Measurements from ENCODE around the gene KLF2. TPM values are rescaled to one million over a fixed set of nuclear protein-coding genes. Genes with fewer than 3 reads are reported as not detected.
A peak's percentile ranks its signal among the peaks of the same experiment; 100 is the strongest.

The KLF2 gene
- total and polyA plus RNA-seq, 3 donors from 2014 or later: 40.2 to 74.9 (median 42.4) TPM

DNA sequence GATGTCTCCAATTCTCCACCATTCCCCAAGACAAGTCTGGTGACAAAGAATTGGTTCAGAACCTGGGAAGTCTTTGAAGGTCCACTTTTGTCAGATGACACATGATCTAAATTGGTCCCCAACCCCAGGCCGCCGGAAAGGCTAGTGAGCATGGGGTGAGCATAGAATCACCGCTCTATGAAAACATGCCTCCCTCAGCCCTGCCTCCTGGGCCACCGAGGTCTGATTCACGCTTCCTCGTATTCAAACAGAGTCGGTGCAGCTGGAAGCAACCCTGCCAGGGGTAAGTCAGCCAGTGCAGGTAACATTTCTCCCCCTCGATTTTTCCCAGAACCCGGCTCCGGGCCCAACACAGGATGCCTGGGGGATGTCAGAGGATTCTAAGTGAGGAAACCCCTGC lies 33.9 kb upstream of the KLF2 start:
- peaks cover 41% of the 10 kb centered on the region for H3K4me1 ChIP-seq
- no peaks in the 10 kb centered on the region for H3K36me3 ChIP-seq (ENCODE audit: low read depth, missing control alignments)
- H3K27me3 ChIP-seq: no peaks in the 10 kb centered on the region
- no peak overlapping the region for H3K4me3 ChIP-seq
- intact Hi-C loops (cut with DNase I; ENCODE audit: low total_unique reads): no loop called here
- DNase-seq: no peak
- H3K9me3 ChIP-seq: no peaks in the 10 kb centered on the region
- peak overlapping the region; percentile 40 to 93 for H3K27ac ChIP-seq
- 90 to 91% methylated on average over 7 to 10 of the region's 10 CpGs for WGBS, 2 donors
- no peak for TF ChIP-seq POLR2A (IDR thresholded peaks at IDR 0.05)
- TF ChIP-seq, protein P1, sequence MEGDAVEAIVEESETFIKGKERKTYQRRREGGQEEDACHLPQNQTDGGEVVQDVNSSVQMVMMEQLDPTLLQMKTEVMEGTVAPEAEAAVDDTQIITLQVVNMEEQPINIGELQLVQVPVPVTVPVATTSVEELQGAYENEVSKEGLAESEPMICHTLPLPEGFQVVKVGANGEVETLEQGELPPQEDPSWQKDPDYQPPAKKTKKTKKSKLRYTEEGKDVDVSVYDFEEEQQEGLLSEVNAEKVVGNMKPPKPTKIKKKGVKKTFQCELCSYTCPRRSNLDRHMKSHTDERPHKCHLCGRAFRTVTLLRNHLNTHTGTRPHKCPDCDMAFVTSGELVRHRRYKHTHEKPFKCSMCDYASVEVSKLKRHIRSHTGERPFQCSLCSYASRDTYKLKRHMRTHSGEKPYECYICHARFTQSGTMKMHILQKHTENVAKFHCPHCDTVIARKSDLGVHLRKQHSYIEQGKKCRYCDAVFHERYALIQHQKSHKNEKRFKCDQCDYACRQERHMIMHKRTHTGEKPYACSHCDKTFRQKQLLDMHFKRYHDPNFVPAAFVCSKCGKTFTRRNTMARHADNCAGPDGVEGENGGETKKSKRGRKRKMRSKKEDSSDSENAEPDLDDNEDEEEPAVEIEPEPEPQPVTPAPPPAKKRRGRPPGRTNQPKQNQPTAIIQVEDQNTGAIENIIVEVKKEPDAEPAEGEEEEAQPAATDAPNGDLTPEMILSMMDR (IDR thresholded peaks at IDR 0.05): no peak

DNA sequence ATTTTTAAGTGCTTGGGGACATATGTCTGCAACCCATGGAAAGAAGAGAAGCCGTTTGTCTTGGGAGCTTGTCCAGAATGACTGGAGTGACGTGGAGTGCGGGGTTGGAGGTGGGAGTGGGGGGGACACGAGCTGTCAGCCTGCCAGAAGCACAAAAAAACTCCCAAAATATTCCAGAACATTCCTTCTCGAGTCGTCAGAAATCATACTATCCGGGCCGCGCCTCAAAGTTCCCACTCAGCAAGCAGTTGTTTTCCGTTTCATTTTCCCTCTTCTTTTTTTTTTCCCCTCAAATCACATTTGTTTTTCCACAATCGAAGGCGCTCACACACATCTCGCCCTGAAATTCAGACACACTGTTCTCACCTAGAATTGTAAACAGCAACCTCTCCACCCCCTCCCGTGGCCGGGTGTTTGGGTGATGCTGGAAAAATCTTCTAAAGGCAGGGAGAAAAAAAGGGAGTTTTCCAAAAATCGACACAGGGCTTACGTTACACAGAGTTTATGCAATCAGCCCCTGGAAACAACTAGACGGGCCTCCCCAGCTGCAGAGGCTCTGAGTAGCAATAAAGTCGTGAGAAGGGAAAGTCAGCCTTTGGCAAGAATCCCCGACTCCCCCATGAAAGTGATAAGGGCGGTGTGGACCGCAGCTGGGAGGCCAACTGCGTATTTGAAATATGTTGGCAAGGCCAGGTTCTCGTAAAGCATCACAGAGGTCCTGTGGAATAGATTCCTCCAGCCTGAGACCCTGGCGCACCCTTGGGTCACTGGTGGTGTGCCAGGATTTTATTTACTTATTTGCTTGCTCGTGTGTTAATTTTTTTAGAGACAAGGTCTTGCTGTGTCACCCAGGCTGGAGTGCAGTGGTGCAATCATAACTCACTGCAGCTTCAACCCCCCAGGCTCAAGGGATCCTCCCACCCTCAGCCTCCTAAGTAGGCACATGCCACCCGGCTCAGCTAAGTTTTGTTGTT lies 31.2 kb upstream of the KLF2 start:
- Histone ChIP-seq H3K9me3 (no peaks in the 10 kb centered on the region), H3K27me3 (no peaks in the 10 kb centered on the region), H3K36me3 (ENCODE audit: low read depth, missing control alignments) (no peaks in the 10 kb centered on the region), H3K27ac (peak overlapping the region; percentile 87 to 93), H3K4me1 (peaks cover 20% of the 10 kb centered on the region), H3K4me3 (no peak overlapping the region)
- no peak for TF ChIP-seq POLR2A (IDR thresholded peaks at IDR 0.05)
- TF ChIP-seq, protein P1 (IDR thresholded peaks at IDR 0.05): no peak
- intact Hi-C loops (cut with DNase I; ENCODE audit: low total_unique reads): no loop called here
- peak; percentile 92 for DNase-seq
- WGBS, 2 donors: 13 to 28% methylated on average over 27 of the region's 27 CpGs

DNA sequence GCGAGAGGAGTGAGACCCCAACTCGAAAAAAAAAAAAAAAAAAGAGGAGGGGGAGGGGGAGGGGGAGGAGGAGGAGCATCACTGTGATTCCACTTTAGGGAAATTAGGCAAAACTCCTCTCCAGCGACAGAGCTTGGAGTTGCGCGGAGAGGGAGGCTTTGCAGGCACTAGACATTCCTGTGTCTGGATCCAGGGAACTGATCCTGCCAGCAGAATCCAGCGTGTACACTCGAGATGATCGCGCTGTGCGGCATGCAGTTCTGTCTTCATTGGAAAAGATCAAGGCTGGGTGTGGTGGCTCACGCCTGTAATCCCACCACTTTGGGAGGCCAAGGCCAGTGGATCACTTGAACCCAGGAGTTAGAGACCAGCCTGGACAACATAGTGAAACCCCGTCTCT lies 29.6 kb upstream of the KLF2 start:
- 58% methylated on average over 12 of the region's 12 CpGs for WGBS, 2 donors
- Histone ChIP-seq H3K27me3 (no peaks in the 10 kb centered on the region), H3K4me1 (peaks cover 20% of the 10 kb centered on the region), H3K9me3 (no peaks in the 10 kb centered on the region), H3K4me3 (no peak overlapping the region), H3K27ac (no peak overlapping the region), H3K36me3 (ENCODE audit: low read depth, missing control alignments) (no peaks in the 10 kb centered on the region)
- TF ChIP-seq, protein P1 (IDR thresholded peaks at IDR 0.05): no peak
- no peak for TF ChIP-seq POLR2A (IDR thresholded peaks at IDR 0.05)
- intact Hi-C loops (cut with DNase I; ENCODE audit: low total_unique reads): no loop called here
- DNase-seq: peak; percentile 49

DNA sequence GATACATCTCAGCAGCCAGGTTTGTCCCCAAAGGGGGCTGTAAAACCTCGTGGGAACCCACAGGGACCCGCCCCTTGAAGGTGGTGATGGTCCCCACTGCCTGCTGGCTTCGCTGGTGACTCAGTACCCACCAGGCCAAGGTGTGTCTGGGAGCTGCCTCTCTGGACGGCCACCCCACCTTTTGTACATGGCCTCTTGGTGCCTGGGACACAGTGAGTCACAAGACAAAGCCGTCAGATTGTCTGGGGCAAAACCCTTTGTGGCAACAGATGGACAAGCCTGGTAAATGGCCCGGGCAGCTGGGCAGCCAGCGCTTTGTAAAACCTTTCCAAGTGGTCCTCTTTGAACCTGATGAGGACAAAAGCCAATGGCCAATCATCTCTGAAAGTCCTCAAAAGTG lies 27.9 kb upstream of the KLF2 start:
- TF ChIP-seq, protein P1 (IDR thresholded peaks at IDR 0.05): no peak
- TF ChIP-seq POLR2A (IDR thresholded peaks at IDR 0.05): no peak
- peaks cover 18% of the 10 kb centered on the region for H3K4me1 ChIP-seq
- DNase-seq: no peak
- intact Hi-C loops (cut with DNase I; ENCODE audit: low total_unique reads): no loop called here
- no peak overlapping the region for H3K27ac ChIP-seq
- no peaks in the 10 kb centered on the region for H3K27me3 ChIP-seq
- H3K9me3 ChIP-seq: no peaks in the 10 kb centered on the region
- no peak overlapping the region for H3K4me3 ChIP-seq
- 79 to 88% methylated on average over 6 to 7 of the region's 7 CpGs for WGBS, 2 donors
- H3K36me3 ChIP-seq (ENCODE audit: low read depth, missing control alignments): no peaks in the 10 kb centered on the region
